GM18505 (cell line): ENCODE data around the gene MRPL11.
A peak's percentile ranks its signal among the peaks of the same experiment; 100 is the strongest.

Source experiments
- ATAC-seq: cut with Tn5 transposase; IDR thresholded peaks from one replicate; pipeline ENCODE4 v1.9.1; 2021; ENCODE audit not compliant: unreplicated experiment
- POLR2A ChIP-seq: IDR thresholded peaks from 4 replicates; pipeline ENCODE4 v1.6.1; 2011; ENCODE audit warnings: borderline replicate concordance; ENCODE audit not compliant: insufficient read depth, insufficient read length; ENCODE audit errors: extremely low read depth

The MRPL11 gene

GRCh38 chr11:66438504-66439466, at the start of gene MRPL11:
Gene MRPL11, minus strand, starts transcription at chr11:66438848. Its CDS starts 94 bp downstream, at chr11:66438754.
- peak; percentile 51 for TF ChIP-seq POLR2A
- ATAC-seq: peak; percentile 88

GRCh38 chr11:66484806-66485380, 46.2 kb upstream of the MRPL11 start:
- TF ChIP-seq POLR2A: no peak
- ATAC-seq: no peak

GRCh38 chr11:66480117-66480938, 41.7 kb upstream of the MRPL11 start, which contains the start of gene DPP3:
Gene DPP3, plus strand, starts transcription at chr11:66480434. Its CDS starts 1,767 bp downstream, at chr11:66482201.
- peak; percentile 94 for TF ChIP-seq POLR2A
- ATAC-seq: peak; percentile 90

- no peak for ATAC-seq
- TF ChIP-seq POLR2A: no peak
Observed at GRCh38 chr11:66479394-66480116, 40.9 kb upstream of the MRPL11 start.

GRCh38 chr11:66478729-66479393, 40.2 kb upstream of the MRPL11 start:
- no peak for ATAC-seq
- TF ChIP-seq POLR2A: no peak

- no peak for TF ChIP-seq POLR2A
- ATAC-seq: no peak
Observed at GRCh38 chr11:66477263-66478201, 38.9 kb upstream of the MRPL11 start.

GRCh38 chr11:66476841-66477251, 38.2 kb upstream of the MRPL11 start:
- no peak for TF ChIP-seq POLR2A
- ATAC-seq: no peak

GRCh38 chr11:66476173-66476840, 37.7 kb upstream of the MRPL11 start:
- no peak for ATAC-seq
- no peak for TF ChIP-seq POLR2A

- ATAC-seq: no peak
- no peak for TF ChIP-seq POLR2A
Observed at GRCh38 chr11:66475349-66476172, 36.9 kb upstream of the MRPL11 start.

GRCh38 chr11:66473608-66474515, 35.2 kb upstream of the MRPL11 start:
- no peak for TF ChIP-seq POLR2A
- no peak for ATAC-seq
